ENCODE data around the gene ZFP91.

DNA sequence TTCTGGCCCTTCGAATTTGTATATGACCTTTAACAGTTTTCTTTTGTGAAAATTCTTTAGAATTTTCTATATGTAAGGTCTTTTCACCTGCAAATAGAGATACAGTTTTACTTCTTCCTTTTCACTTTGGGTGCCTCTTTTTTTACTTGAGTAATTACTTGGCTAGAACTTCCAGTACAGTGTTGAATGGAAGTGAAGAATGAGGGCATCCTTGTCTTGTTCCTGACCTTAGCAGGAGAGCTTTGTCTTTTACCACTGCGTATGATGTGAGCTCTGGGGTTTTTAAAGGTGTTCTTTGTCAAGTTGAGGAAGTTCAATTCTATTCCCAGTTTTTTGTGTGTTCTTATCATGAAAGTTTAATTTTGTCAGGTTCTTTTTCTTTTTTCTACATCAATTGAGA lies 21.6 kb downstream of the ZFP91 start:
- TF ChIP-seq, protein P1, sequence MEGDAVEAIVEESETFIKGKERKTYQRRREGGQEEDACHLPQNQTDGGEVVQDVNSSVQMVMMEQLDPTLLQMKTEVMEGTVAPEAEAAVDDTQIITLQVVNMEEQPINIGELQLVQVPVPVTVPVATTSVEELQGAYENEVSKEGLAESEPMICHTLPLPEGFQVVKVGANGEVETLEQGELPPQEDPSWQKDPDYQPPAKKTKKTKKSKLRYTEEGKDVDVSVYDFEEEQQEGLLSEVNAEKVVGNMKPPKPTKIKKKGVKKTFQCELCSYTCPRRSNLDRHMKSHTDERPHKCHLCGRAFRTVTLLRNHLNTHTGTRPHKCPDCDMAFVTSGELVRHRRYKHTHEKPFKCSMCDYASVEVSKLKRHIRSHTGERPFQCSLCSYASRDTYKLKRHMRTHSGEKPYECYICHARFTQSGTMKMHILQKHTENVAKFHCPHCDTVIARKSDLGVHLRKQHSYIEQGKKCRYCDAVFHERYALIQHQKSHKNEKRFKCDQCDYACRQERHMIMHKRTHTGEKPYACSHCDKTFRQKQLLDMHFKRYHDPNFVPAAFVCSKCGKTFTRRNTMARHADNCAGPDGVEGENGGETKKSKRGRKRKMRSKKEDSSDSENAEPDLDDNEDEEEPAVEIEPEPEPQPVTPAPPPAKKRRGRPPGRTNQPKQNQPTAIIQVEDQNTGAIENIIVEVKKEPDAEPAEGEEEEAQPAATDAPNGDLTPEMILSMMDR (IDR thresholded peaks at IDR 0.05; ENCODE audit: insufficient read depth, low read length), result no peak
- TF ChIP-seq POLR2AphosphoS5 (IDR thresholded peaks at IDR 0.05; ENCODE audit: low read depth) (no peak), GABPA (IDR thresholded peaks at IDR 0.05; ENCODE audit: low read depth) (no peak)
- TF ChIP-seq, protein P2, sequence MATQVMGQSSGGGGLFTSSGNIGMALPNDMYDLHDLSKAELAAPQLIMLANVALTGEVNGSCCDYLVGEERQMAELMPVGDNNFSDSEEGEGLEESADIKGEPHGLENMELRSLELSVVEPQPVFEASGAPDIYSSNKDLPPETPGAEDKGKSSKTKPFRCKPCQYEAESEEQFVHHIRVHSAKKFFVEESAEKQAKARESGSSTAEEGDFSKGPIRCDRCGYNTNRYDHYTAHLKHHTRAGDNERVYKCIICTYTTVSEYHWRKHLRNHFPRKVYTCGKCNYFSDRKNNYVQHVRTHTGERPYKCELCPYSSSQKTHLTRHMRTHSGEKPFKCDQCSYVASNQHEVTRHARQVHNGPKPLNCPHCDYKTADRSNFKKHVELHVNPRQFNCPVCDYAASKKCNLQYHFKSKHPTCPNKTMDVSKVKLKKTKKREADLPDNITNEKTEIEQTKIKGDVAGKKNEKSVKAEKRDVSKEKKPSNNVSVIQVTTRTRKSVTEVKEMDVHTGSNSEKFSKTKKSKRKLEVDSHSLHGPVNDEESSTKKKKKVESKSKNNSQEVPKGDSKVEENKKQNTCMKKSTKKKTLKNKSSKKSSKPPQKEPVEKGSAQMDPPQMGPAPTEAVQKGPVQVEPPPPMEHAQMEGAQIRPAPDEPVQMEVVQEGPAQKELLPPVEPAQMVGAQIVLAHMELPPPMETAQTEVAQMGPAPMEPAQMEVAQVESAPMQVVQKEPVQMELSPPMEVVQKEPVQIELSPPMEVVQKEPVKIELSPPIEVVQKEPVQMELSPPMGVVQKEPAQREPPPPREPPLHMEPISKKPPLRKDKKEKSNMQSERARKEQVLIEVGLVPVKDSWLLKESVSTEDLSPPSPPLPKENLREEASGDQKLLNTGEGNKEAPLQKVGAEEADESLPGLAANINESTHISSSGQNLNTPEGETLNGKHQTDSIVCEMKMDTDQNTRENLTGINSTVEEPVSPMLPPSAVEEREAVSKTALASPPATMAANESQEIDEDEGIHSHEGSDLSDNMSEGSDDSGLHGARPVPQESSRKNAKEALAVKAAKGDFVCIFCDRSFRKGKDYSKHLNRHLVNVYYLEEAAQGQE (IDR thresholded peaks at IDR 0.05; ENCODE audit: insufficient replicate concordance, low read depth), result no peak

All from HL-60 (cell line).